ENCODE data around the gene METTL9. TPM values are rescaled to one million over a fixed set of nuclear protein-coding genes. Genes with fewer than 3 reads are reported as not detected.

The METTL9 gene
- total RNA-seq, 1 donor from 2014 or later: 175 TPM

DNA sequence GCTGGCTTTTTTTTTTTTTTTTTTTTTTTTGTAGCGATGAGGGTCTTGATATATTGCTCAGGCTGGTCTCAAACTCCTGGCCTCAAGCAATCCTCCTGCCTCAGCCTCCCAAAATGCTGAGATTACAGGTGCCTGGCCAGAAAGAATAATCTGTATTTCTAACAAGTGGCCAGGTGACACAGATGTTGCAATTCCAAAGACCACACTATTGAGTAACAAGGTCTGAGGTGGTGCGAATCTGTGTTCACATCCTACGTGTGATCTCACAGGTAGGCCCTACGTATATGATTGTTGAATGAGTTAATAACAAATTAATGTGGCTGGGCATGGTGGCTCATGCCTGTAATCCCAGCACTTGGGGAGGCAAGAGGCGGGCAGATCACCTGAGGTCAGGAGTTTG, 97.7 kb downstream of the METTL9 start:
- no peak for DNase-seq (ENCODE audit: low read depth, low spot score)
- Mint-ChIP-seq H3K4me3 (no peak overlapping the region), H3K27ac (ENCODE audit: unreplicated experiment) (no peak overlapping the region), H3K36me3 (ENCODE audit: low read depth) (no peaks in the 10 kb centered on the region), H3K4me1 (no peaks in the 10 kb centered on the region), H3K27me3 (ENCODE audit: low read depth) (no peaks in the 10 kb centered on the region), H3K9me3 (no peaks in the 10 kb centered on the region)
- TF ChIP-seq, protein P1, sequence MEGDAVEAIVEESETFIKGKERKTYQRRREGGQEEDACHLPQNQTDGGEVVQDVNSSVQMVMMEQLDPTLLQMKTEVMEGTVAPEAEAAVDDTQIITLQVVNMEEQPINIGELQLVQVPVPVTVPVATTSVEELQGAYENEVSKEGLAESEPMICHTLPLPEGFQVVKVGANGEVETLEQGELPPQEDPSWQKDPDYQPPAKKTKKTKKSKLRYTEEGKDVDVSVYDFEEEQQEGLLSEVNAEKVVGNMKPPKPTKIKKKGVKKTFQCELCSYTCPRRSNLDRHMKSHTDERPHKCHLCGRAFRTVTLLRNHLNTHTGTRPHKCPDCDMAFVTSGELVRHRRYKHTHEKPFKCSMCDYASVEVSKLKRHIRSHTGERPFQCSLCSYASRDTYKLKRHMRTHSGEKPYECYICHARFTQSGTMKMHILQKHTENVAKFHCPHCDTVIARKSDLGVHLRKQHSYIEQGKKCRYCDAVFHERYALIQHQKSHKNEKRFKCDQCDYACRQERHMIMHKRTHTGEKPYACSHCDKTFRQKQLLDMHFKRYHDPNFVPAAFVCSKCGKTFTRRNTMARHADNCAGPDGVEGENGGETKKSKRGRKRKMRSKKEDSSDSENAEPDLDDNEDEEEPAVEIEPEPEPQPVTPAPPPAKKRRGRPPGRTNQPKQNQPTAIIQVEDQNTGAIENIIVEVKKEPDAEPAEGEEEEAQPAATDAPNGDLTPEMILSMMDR (conservative IDR thresholded peaks at IDR 0.05): no peak

DNA sequence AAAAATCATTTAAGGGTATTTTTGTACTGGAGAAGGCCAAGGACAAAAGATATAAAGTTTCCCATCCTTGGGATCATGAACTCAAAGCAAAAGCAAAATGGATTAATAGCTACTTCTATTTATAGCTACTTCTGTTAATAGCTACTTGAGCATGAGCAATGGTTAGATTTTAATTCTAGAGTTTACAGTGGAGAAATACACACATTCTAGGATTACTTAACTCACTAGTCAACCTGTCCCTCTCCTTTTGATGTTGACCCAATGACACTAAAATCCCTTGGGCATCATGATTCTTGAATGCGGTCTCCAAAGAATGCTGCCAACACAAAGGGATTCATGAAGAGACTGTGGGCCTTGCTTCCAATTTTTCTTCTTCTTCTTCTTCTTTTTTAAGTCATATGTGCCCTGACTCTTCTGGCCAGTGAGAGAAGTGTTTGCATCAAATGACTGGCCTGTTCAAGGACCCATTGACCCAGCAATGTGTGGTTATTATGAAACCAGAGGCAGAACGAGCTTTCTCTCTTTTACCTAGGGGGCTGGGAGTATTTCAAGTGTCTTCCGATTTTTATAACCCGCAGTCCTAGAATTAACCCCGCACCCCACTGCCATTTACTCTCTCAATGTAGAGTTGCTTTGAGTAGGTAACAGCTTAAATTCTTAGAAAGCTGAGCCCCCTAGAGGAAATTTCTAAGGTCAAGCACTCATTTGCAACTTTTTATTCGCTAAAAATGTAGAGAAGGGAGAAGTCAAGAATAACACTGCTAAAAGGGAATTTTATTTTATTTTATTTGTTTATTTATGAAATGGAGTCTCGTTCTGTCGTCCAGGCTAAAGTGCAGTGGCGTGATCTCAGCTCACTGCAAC, 99.0 kb downstream of the METTL9 start:
- DNase-seq (ENCODE audit: low read depth, low spot score): no peak
- H3K9me3 Mint-ChIP-seq: no peaks in the 10 kb centered on the region
- no peak overlapping the region for H3K27ac Mint-ChIP-seq (ENCODE audit: unreplicated experiment)
- H3K4me1 Mint-ChIP-seq: peaks cover 4% of the 10 kb centered on the region
- H3K36me3 Mint-ChIP-seq (ENCODE audit: low read depth): no peaks in the 10 kb centered on the region
- H3K4me3 Mint-ChIP-seq: no peak overlapping the region
- TF ChIP-seq, protein P1 (conservative IDR thresholded peaks at IDR 0.05): no peak
- no peaks in the 10 kb centered on the region for H3K27me3 Mint-ChIP-seq (ENCODE audit: low read depth)

DNA sequence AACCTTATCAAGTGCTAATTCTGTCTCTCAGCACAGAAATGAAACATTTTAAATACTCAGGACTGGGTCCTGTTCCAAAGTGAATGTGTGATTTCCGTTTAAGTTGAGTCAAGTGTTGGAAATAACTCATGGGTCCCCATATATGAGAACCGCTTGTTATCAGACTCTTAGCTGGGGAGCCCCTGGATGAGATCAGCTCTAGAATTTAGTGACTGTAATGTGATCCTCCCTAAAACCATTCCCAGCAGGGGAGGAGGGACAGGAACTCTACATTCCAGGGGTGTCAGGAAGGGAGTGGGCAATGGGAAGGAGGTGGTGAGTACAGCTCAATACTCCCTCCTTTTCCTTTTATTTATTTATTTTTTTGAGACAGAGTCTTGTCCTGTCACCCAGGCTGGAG, 101.9 kb downstream of the METTL9 start:
- no peak overlapping the region for H3K27ac Mint-ChIP-seq (ENCODE audit: unreplicated experiment)
- no peak for DNase-seq (ENCODE audit: low read depth, low spot score)
- TF ChIP-seq, protein P1 (conservative IDR thresholded peaks at IDR 0.05): no peak
- no peaks in the 10 kb centered on the region for H3K9me3 Mint-ChIP-seq
- H3K4me3 Mint-ChIP-seq: no peak overlapping the region
- H3K4me1 Mint-ChIP-seq: peaks cover 4% of the 10 kb centered on the region
- H3K36me3 Mint-ChIP-seq (ENCODE audit: low read depth): no peaks in the 10 kb centered on the region
- H3K27me3 Mint-ChIP-seq (ENCODE audit: low read depth): no peaks in the 10 kb centered on the region

DNA sequence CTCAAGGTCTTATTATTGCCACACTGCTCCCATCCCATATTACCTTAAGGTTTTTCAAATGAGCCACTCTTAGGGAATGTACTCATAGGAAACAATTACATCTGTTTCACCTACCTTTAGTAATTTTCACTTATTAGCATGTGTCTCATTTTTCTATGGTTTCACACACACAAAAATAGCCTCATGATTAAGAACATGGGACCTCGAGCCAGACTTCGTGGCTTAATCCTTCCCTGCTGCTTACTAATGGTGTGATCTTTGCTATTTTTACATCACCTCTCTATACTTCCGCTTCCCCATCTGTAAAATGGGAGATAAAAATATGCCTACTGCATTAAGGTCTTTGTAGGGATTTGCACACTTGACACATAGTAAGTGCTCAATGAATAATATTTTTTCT, 102.9 kb downstream of the METTL9 start:
- no peak overlapping the region for H3K27ac Mint-ChIP-seq (ENCODE audit: unreplicated experiment)
- no peaks in the 10 kb centered on the region for H3K27me3 Mint-ChIP-seq (ENCODE audit: low read depth)
- TF ChIP-seq, protein P1 (conservative IDR thresholded peaks at IDR 0.05): no peak
- no peaks in the 10 kb centered on the region for H3K9me3 Mint-ChIP-seq
- no peaks in the 10 kb centered on the region for H3K36me3 Mint-ChIP-seq (ENCODE audit: low read depth)
- H3K4me1 Mint-ChIP-seq: peaks cover 4% of the 10 kb centered on the region
- no peak overlapping the region for H3K4me3 Mint-ChIP-seq
- no peak for DNase-seq (ENCODE audit: low read depth, low spot score)

DNA sequence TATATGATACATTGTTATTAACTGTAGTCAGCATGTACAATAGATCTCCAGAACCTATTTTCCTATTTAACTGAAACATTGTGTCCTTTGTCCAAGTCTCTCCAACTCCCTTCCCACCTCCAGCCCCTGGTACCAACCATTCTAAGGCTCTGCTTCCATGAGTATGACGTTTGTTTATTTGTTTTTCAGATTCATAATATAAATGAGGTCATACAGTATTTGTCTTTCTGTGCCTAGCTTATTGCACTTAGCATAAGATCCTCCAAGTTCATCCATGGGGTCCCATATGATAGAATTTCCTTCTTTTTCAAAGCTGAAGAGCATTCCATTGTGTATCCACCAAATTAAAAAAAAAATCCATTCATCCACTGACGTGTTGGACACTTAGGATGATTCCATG, 103.8 kb downstream of the METTL9 start:
- TF ChIP-seq, protein P1 (conservative IDR thresholded peaks at IDR 0.05): no peak
- no peak overlapping the region for H3K27ac Mint-ChIP-seq (ENCODE audit: unreplicated experiment)

More for the DNA sequence above, 103.8 kb downstream of the METTL9 start:
- H3K4me1 Mint-ChIP-seq: peaks cover 4% of the 10 kb centered on the region
- no peaks in the 10 kb centered on the region for H3K36me3 Mint-ChIP-seq (ENCODE audit: low read depth)
- DNase-seq (ENCODE audit: low read depth, low spot score): no peak
- H3K9me3 Mint-ChIP-seq: no peaks in the 10 kb centered on the region
- no peaks in the 10 kb centered on the region for H3K27me3 Mint-ChIP-seq (ENCODE audit: low read depth)
- no peak overlapping the region for H3K4me3 Mint-ChIP-seq
